ENCODE data around the gene ENTPD5.
"Not testable (repeated sequence)": the region's sequence is repeated elsewhere in the genome, so short reads cannot be mapped to it uniquely, and the experiment has no call there.

The ENTPD5 gene

GRCh38 chr14:74005664-74006063 lies 13.4 kb downstream of the ENTPD5 start:
- DNase-seq (ENCODE audit: low read depth in 2 of 2): not testable (repeated sequence)

DNA sequence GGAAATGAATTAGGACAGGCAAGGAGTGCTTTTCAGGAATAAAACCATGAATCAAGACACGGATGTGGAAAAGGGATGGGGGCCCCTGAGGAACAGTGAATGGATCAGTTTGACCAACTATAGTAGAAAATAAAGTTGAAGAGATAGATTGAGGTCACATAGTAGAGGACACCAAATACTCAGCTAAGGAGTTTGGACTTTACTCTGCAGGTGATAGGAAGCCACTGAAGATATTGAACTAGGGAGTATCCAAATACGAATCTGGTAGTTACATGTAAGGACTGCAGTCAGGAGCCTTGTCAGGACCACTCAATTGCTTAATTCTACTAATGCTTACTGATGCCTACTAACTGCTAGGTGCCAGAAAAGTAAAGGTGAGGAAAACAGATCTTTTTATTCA lies 20.4 kb downstream of the ENTPD5 start:
- DNase-seq (ENCODE audit: low read depth in 2 of 2): no peak

GRCh38 chr14:73997944-73998447 lies 21.1 kb downstream of the ENTPD5 start:
- DNase-seq (ENCODE audit: low read depth in 2 of 2): no peak

DNA sequence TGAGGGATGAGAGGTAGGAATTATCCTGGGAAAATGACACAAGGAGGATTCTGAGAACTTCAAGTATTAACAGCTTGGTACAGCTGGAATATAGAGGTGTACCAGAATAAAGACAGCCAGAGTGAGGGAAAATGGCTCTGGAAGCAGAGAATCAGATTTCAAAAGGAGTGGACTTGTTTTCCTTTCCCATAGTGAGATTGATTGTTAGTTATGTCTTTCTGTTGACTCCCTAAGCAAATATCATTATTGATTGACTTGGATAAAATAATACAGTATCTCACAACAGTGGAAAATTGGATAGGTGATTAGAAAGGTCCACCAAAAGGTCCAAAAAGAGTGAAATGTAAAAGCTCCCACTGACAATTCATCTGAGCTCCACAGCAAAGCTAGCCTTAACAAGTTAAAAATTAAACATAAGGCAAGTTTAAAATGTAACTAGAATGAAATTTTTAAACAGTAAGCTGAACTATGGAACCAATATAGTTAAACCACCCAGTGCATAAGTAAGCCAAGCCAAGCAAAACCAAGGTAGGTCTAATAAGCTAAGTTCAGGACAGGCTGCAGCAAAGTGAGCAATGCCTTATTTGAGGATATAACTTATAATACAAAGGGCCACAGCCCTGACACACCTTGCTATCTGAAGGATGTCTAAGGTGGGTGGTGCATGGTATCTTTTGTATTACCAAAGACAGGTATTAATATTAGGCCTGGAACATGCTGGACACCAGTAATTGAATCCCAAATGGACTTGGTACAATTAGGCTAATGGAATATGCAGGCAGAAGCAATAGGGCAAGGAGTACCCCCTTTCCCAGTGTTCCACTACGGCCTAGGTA lies 21.8 kb downstream of the ENTPD5 start:
- no peak for DNase-seq (ENCODE audit: low read depth in 2 of 2)

- no peak for DNase-seq (ENCODE audit: low read depth in 2 of 2)
These were observed 22.4 kb downstream of the ENTPD5 start for GRCh38 chr14:73996731-73997107.

DNA sequence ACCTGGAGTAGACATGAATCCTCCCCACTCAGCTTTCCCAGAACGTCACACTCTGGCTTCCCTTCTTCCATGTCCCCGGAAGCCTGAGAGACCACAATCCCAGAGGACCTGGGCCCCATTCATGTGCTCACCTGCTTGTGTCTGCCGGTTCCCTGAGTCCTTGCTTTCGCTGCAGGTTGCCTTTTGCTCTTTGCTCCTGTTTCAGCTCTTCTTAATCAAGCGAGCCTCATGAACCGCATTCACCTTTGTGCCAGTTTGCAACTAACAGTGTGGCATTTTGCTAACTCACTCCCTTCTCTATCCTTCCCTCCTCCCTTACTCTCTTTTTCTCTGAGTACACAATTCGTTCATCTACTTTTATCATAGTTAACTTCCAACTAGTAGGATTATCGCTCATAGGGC lies 23.1 kb downstream of the ENTPD5 start:
- DNase-seq (ENCODE audit: low read depth in 2 of 2): no peak

DNA sequence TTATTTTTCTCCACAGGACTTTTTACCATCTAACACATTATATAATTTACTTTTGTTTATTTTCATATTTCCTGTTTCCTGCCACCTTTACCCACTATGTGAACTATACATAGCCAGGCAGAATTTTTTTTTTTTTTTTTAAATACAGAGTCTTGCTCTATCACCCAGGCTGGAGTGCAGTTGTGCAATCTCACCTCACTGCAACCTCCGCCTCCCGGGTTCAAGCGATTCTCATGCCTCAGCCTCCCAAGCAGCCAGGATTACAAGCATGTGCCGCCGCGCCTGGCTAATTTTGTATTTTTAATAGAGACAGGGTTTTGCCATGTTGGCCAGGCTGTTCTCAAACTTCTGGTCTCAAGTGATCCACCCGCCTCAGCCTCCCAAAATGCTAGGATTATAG lies 24.2 kb downstream of the ENTPD5 start:
- not testable (repeated sequence) for DNase-seq (ENCODE audit: low read depth in 2 of 2)

GRCh38 chr14:73991092-73991491 lies 28.0 kb downstream of the ENTPD5 start:
- no peak for DNase-seq (ENCODE audit: low read depth in 2 of 2)

DNA sequence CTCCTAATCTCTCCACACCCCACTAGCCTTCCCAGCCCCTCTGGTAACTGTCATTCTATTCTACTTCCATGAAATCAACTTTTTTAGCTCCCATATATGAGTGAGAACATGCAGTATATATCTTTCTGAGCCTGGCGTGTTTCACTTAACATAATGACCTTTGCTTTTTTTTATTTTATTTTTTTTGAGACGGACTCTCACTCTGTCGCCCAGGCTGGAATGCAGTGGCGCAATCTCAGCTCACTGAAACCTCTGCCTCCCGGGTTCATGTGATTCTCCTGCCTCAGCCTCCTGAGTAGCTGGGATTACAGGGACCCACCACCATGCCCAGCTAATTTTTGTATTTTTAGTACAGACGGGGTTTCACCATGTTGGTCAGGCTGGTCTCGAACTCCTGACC lies 30.4 kb downstream of the ENTPD5 start:
- not testable (repeated sequence) for DNase-seq (ENCODE audit: low read depth in 2 of 2)

DNA sequence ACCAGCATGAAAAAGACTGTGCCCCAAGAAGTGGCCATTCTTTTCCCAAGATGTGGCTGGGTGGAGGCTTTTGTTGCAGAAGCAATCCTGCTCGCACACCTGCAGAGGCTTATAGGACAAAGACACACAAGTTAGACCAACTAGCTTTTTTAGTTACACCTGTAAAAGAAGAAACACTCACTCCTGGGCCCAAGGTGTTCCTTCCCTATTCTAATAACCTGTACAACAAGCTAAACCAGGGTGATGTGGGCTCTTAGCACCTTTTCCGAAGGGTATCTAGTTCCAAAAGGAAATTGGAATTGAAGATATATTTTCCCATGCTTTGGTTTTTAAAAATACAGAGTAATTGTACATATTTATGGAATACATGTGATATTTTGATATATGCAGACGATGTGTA lies 31.0 kb downstream of the ENTPD5 start:
- no peak for DNase-seq (ENCODE audit: low read depth in 2 of 2)

DNA sequence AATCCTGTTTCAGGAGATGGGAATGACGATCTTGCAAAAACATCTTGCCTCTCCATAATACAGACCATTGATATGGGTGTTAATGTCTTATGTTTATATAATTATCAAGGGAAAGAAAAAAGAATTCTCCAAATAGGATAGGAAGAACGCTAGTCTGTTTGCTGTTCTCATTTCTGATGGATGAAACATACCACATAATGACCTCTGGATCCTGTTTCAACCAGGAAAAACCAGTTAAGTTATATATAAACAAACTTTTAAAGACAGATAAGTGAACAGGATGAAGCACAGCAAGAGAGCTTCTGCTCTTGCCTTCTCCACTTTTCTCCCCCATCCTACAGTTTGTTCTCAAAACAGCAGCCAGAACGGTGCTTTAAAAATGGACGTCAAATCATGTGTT lies 41.2 kb downstream of the ENTPD5 start:
- DNase-seq (ENCODE audit: low read depth in 2 of 2): no peak

GRCh38 chr14:73976125-73976524 lies 43.0 kb downstream of the ENTPD5 start:
- no peak for DNase-seq (ENCODE audit: low read depth in 2 of 2)

GRCh38 chr14:73973497-73973896 lies 45.6 kb downstream of the ENTPD5 start:
- DNase-seq (ENCODE audit: low read depth in 2 of 2): no peak

DNA sequence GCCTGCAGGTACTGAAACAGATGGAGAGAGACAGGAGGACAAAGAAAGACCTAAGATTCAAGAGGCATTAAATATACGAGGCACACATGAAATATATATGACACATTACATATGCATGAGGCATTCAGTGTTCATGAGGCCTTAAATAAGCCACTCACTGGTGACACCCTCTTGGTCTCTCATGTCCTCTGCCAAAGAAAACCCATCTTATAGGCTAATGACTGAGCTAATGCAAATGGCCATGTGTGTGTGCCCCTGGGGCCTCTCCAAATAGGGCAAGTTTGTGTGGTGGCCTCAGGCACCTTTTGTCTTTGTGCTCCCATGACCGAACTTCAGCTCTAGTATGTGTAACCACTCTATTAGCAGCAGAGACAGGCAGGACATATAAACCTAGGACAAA lies 50.2 kb downstream of the ENTPD5 start:
- DNase-seq (ENCODE audit: low read depth in 2 of 2): no peak

DNA sequence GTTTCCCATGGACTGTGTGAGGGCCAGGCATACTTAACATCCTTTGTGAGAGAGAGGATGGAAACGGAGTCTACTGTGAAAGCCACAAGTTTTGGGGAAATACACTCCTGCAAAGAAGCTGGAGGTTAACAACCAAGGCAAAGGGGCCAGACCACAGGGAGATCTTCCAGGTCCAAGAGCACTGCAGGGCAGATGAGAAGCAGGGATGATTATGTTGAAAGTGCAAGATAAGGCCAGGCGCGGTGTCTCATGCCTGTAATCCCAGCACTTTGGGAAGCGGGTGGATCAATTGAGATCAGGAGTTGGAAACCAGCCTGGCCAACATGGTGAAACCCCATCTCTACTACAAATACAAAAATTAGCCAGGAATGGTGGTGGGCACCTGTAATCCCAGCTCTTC lies 53.9 kb downstream of the ENTPD5 start:
- DNase-seq (ENCODE audit: low read depth in 2 of 2): no peak

DNA sequence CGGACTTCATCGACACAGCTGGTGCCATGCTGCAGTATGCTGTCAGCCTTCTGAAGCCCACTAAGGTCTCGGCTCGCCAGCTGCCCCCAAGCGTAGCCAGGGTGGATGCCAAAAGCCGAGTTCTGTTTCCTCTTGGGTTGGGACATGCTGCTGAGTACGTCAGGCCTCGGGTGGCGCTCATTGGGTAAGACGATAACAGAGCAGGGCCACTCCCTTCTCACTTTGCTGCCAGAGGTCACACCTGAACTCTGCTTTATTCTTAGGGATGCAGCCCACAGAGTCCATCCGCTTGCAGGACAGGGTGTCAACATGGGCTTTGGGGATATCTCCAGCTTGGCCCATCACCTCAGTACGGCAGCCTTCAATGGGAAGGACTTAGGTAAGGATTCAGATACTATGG lies 57.9 kb downstream of the ENTPD5 start:
- no peak for DNase-seq (ENCODE audit: low read depth in 2 of 2)

- no peak for DNase-seq (ENCODE audit: low read depth in 2 of 2)
These were observed 60.5 kb downstream of the ENTPD5 start for GRCh38 chr14:73958591-73958990.

DNA sequence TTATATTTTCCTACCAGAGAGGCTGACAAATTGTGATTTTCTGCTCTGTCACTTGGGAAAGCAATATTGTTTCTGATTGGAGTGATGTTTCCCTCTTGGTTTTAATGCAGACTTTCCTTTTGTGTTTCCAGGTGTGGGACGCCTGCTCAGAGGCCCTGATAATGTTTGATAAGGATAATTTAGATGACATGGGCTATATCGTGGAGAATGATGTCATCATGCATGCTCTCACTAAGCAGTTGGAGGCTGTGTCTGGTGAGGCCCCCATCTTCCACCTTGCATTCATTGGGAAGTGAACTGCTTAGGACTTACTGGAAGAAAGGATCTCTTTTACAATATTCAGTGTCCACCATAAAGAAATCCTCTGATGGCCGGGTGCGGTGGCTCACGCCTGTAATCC lies 63.4 kb downstream of the ENTPD5 start:
- no peak for DNase-seq (ENCODE audit: low read depth in 2 of 2)

GRCh38 chr14:73953731-73954130 lies 65.4 kb downstream of the ENTPD5 start:
- DNase-seq (ENCODE audit: low read depth in 2 of 2): no peak

DNA sequence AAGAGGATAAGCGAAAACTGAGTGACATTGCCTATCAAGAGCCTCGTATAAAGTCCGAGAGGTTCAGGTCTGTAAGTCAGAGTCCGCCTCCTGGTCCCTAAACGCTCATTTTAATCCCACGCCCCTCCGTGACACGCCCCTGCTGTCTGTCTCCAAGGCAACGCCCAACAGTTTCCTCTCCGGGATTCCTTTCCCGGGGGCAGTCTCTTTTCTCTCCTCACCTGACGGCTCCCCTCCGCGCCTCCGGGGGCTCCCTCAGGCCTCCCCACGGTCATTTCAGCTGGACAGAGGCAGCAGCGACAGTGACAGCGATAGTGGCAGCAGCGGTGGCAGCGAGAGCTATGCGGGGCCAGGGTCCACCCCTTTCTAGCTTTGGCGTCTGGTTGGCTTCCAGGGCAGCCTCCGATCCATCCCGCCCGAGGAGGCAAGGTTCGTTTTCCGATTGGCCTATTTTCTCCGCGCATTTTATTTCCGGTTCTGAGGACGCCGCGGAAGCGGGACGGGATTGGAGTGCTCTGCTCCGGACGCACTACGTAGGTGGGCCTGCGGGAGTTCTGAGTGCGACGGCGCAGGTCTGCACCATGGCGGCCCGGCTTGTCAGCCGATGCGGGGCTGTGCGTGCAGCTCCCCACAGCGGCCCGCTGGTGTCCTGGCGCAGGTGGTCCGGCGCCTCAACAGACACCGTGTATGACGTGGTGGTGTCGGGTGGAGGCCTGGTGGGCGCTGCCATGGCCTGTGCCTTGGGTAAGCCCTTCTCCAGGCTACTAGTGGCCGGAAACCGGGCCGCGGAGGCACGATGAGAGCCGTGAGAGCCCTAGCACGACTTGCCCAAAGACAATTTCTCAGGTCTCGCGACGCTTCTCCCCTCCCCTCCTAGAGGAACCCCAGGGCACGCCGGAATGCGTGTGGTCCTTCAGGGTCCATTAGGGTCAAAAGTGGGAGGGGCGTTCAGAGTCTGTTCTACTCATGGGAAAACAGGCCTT lies 69.0 kb downstream of the ENTPD5 start, which contains the start of the genes COQ6 and FAM161B:
Gene COQ6, plus strand, starts transcription at position 551 of the 983 bp plus-strand sequence. Its CDS starts 31 bp downstream, at position 582.
Gene FAM161B, minus strand, starts transcription at position 343 of the 983 bp plus-strand sequence. Its CDS starts 68 bp downstream, at position 275.
- peak; percentile 64 to 75 for DNase-seq (ENCODE audit: low read depth in 2 of 2)

DNA sequence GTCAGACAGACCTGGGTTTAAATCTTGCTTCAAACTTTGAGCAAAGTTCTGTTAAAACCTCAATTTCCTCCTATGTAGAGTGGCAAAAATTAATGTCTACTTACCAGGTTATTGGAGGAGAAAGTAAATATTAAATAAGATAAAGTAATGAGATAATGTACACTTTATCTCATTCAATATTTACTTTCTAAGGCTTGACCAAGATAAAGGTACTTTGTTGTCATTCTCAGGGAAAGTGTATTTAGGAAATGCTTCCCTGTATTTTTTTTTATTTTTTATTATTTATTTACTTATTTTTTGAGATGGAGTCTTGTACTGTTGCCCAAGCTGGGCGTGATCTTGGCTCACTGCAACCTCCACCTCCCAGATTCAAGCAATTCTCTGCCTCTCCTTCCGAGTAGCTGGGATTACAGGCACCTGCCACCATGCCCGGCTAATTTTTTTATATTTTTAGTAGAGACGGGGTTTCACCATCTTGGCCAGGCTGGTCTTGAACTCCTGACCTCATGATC lies 73.9 kb downstream of the ENTPD5 start:
- DNase-seq (ENCODE audit: low read depth in 2 of 2): no peak

Data from stimulated activated CD4-positive, alpha-beta T cell treated with anti-CD3 and anti-CD28 coated beads, Interleukin-1b, Interleukin-23, amount 100 ng/mL, for 1 hour (primary cell).